WTC11 (cell line): ENCODE data around the gene KRTCAP3. TPM values are rescaled to one million over a fixed set of nuclear protein-coding genes. Genes with fewer than 3 reads are reported as not detected.

Experiments used
- ATAC-seq: fragments of 200-7000 bp; cut with Tn5 transposase; 2 replicates; pipeline ENCODE4 v1.10.0; 2021; ENCODE audit warnings: mild to moderate bottlenecking, moderate library complexity
- CTCF ChIA-PET: fragments of 300-600 bp; sonication (Branson Sonifier 250); formaldehyde crosslinking; loops from one replicate; lab custom pipeline; 2021; ENCODE audit warnings: antibody characterized with exemption; lab: Charles Lee
- POLR2A ChIA-PET: fragments of 350-600 bp; sonication (Branson Sonifier 250); formaldehyde crosslinking; loops from one replicate; lab custom pipeline; 2021; ENCODE audit warnings: antibody characterized with exemption; lab: Charles Lee
- DNase-seq: peaks from one replicate; pipeline ENCODE4 v3.0.0; 2021; ENCODE audit warnings: low spot score
- H3K27ac Mint-ChIP-seq: 2 replicates; pipeline ENCODE4 v1.8.0; 2021; ENCODE audit warnings: mixed read lengths
- H3K27me3 Mint-ChIP-seq: 2 replicates; pipeline ENCODE4 v1.8.0; 2021; ENCODE audit warnings: low read depth, mild to moderate bottlenecking, moderate library complexity, mixed read lengths
- H3K36me3 Mint-ChIP-seq: 2 replicates; pipeline ENCODE4 v1.8.0; 2021; ENCODE audit warnings: mixed read lengths
- H3K4me1 Mint-ChIP-seq: 2 replicates; pipeline ENCODE4 v1.8.0; 2022; ENCODE audit warnings: mixed read lengths
- H3K4me3 Mint-ChIP-seq: 2 replicates; pipeline ENCODE4 v1.8.0; 2021; ENCODE audit warnings: mild to moderate bottlenecking, moderate library complexity, mixed read lengths
- H3K9me3 Mint-ChIP-seq: 2 replicates; pipeline ENCODE4 v1.8.0; 2021; ENCODE audit warnings: mixed read lengths
- ATF2 ChIP-seq: sonication (generic); formaldehyde crosslinking; IDR thresholded peaks from 2 replicates; pipeline ENCODE4 v1.8.1; 2022; ENCODE audit warnings: low read depth, missing genetic modification reagents, borderline replicate concordance
- ATF6 ChIP-seq: sonication (generic); formaldehyde crosslinking; IDR thresholded peaks from 2 replicates; pipeline ENCODE4 v1.8.1; 2023; ENCODE audit warnings: mild to moderate bottlenecking, missing genetic modification reagents
- EMX1 ChIP-seq: fragments of 250-450 bp; sonication (Bioruptor Pico); IDR thresholded peaks from 2 replicates; pipeline ENCODE4 v1.8.0; 2021; ENCODE audit warnings: mild to moderate bottlenecking
- FOXP1 ChIP-seq: sonication (generic); formaldehyde crosslinking; IDR thresholded peaks from 2 replicates; pipeline ENCODE4 v1.8.0; 2022; ENCODE audit warnings: missing genetic modification reagents, mild to moderate bottlenecking, moderate library complexity, borderline replicate concordance
- GABPB1 ChIP-seq: sonication (generic); formaldehyde crosslinking; IDR thresholded peaks from 2 replicates; pipeline ENCODE4 v1.8.1; 2023; ENCODE audit warnings: mild to moderate bottlenecking, missing genetic modification reagents
- JAZF1 ChIP-seq: fragments of 250-450 bp; sonication (Bioruptor Pico); IDR thresholded peaks from 2 replicates; pipeline ENCODE4 v1.9.0; 2021; ENCODE audit warnings: moderate library complexity, mild to moderate bottlenecking, inconsistent platforms
- NFATC4 ChIP-seq: fragments of 250-450 bp; sonication (Bioruptor Pico); IDR thresholded peaks from 2 replicates; pipeline ENCODE4 v1.9.0; 2021; ENCODE audit warnings: mild to moderate bottlenecking
- NFE2L1 ChIP-seq: sonication (generic); formaldehyde crosslinking; IDR thresholded peaks from 2 replicates; pipeline ENCODE4 v1.8.1; 2023; ENCODE audit warnings: missing genetic modification reagents
- PRDM15 ChIP-seq: sonication (generic); formaldehyde crosslinking; IDR thresholded peaks from 2 replicates; pipeline ENCODE4 v1.8.0; 2022; ENCODE audit warnings: missing genetic modification reagents
- RELA ChIP-seq: sonication (generic); formaldehyde crosslinking; IDR thresholded peaks from 2 replicates; pipeline ENCODE4 v1.8.1; 2022; ENCODE audit warnings: missing genetic modification reagents, mild to moderate bottlenecking, borderline replicate concordance
- RORB ChIP-seq: fragments of 250-450 bp; sonication (Bioruptor Pico); IDR thresholded peaks from 2 replicates; pipeline ENCODE4 v1.9.0; 2021; ENCODE audit warnings: mild to moderate bottlenecking
- TEAD1 ChIP-seq: sonication (generic); formaldehyde crosslinking; IDR thresholded peaks from 2 replicates; pipeline ENCODE4 v1.8.0; 2022; ENCODE audit warnings: mild to moderate bottlenecking, missing genetic modification reagents
- ZBTB21 ChIP-seq: sonication (generic); formaldehyde crosslinking; IDR thresholded peaks from 2 replicates; pipeline ENCODE4 v1.8.1; 2023; ENCODE audit warnings: mild to moderate bottlenecking, missing genetic modification reagents, borderline replicate concordance
- ZBTB43 ChIP-seq: sonication (generic); formaldehyde crosslinking; IDR thresholded peaks from 2 replicates; pipeline ENCODE4 v1.8.1; 2023; ENCODE audit warnings: mild to moderate bottlenecking, missing genetic modification reagents
- ZMAT4 ChIP-seq: fragments of 250-450 bp; sonication (Bioruptor Pico); IDR thresholded peaks from 2 replicates; pipeline ENCODE4 v1.9.0; 2021; ENCODE audit warnings: mild to moderate bottlenecking
- ZNF138 ChIP-seq: sonication (generic); formaldehyde crosslinking; conservative IDR thresholded peaks from 2 replicates; pipeline ENCODE4 v1.8.1; 2022; ENCODE audit warnings: mild to moderate bottlenecking, moderate library complexity, missing genetic modification reagents
- ZNF396 ChIP-seq: fragments of 250-450 bp; sonication (Bioruptor Pico); IDR thresholded peaks from 2 replicates; pipeline ENCODE4 v1.8.0; 2021; ENCODE audit warnings: mild to moderate bottlenecking, moderate library complexity, borderline replicate concordance
- ZNF423 ChIP-seq: fragments of 250-450 bp; sonication (Bioruptor Pico); IDR thresholded peaks from 2 replicates; pipeline ENCODE4 v2.1.2; 2022; ENCODE audit warnings: mild to moderate bottlenecking, moderate library complexity
- ZNF425 ChIP-seq: fragments of 250-450 bp; sonication (Bioruptor Pico); conservative IDR thresholded peaks from 2 replicates; pipeline ENCODE4 v1.9.0; 2021; ENCODE audit warnings: mild to moderate bottlenecking
- ZNF512 ChIP-seq: sonication (generic); formaldehyde crosslinking; IDR thresholded peaks from 2 replicates; pipeline ENCODE4 v1.8.1; 2022; ENCODE audit warnings: missing genetic modification reagents, borderline replicate concordance
- total RNA-seq: library from RNA; stranded (reverse); gene quantifications from 3 replicates; pipeline ENCODE4 v1.2.3, GENCODE V29; 2021

The KRTCAP3 gene
- total RNA-seq, 1 experiment from 2014 or later = 41.9 TPM

- DNase-seq = no peak
- Mint-ChIP-seq H3K36me3 (peaks cover 15% of the 10 kb centered on the region), H3K4me3 (no peak overlapping the region), H3K27ac (no peak overlapping the region; the same call in 1 of the 2 replicates), H3K9me3 (no peaks in the 10 kb centered on the region), H3K27me3 (no peaks in the 10 kb centered on the region), H3K4me1 (peaks cover 14% of the 10 kb centered on the region)
- CTCF ChIA-PET = interaction anchor here (1.1 to 1.4 kb wide), 2 partner anchors 17 to 76 kb away, joined by 3 read pairs; partner anchors contain the start of gene NRBP1
- ATAC-seq = no peak
- POLR2A ChIA-PET = interaction anchor here (1.2 kb wide), 1 partner anchor 17 kb away, joined by 3 read pairs; no protein-coding TSS in a partner anchor
- TF ChIP-seq ZNF423 (CRISPR knock-in tag) (no peak), PRDM15 (CRISPR knock-in tag) (no peak), GABPB1 (CRISPR knock-in tag) (no peak), TEAD1 (no peak), EMX1 (CRISPR knock-in tag) (no peak), RELA (CRISPR knock-in tag) (no peak), NFE2L1 (CRISPR knock-in tag) (no peak), ZBTB21 (CRISPR knock-in tag) (no peak), RORB (CRISPR knock-in tag) (no peak), FOXP1 (CRISPR knock-in tag) (no peak), ATF6 (no peak), ZNF425 (CRISPR knock-in tag) (no peak), ZBTB43 (CRISPR knock-in tag) (no peak), JAZF1 (CRISPR knock-in tag) (no peak), ZMAT4 (CRISPR knock-in tag) (no peak), ZNF396 (CRISPR knock-in tag) (no peak), ZNF138 (CRISPR knock-in tag) (no peak), ATF2 (CRISPR knock-in tag) (no peak), NFATC4 (CRISPR knock-in tag) (no peak), ZNF512 (CRISPR knock-in tag) (no peak)
These were observed 3.4 kb downstream of the KRTCAP3 start for GRCh38 chr2:27445615-27446014.
